Activated CD8-positive, alpha-beta T cell treated with anti-CD3 and anti-CD28 coated beads, Interleukin-2, amount 10 ng/mL, durations not matched to agents 7 days and 5 days (primary cell): ENCODE results near the gene PLEKHA6. TPM values are rescaled to one million over a fixed set of nuclear protein-coding genes. Genes with fewer than 3 reads are reported as not detected.

ENCODE experiments used
- ATAC-seq: fragments of 150-1000 bp; cut with Tn5 transposase; one replicate; pipeline ENCODE4 v1.10.0; 2021; ENCODE audit warnings: moderate library complexity
- CTCF ChIA-PET: fragments of 350-600 bp; sonication (Branson Sonifier 250); formaldehyde crosslinking; loops from one replicate; lab custom pipeline; 2021; ENCODE audit warnings: antibody characterized with exemption; lab: Charles Lee
- POLR2A ChIA-PET: fragments of 350-600 bp; sonication (Branson Sonifier 250); formaldehyde crosslinking; loops from one replicate; lab custom pipeline; 2021; ENCODE audit warnings: antibody characterized with exemption; lab: Charles Lee
- DNase-seq: peaks from one replicate; pipeline ENCODE4 v3.0.0-alpha.2; 2020
- H3K27ac Mint-ChIP-seq: one replicate; pipeline ENCODE4 v1.8.0; 2021; ENCODE audit warnings: mild to moderate bottlenecking, mixed read lengths
- H3K27me3 Mint-ChIP-seq: one replicate; pipeline ENCODE4 v1.8.0; 2021; ENCODE audit warnings: low read depth, mixed read lengths
- H3K36me3 Mint-ChIP-seq: one replicate; pipeline ENCODE4 v1.8.0; 2021; ENCODE audit warnings: low read depth, mixed read lengths
- H3K4me1 Mint-ChIP-seq: one replicate; pipeline ENCODE4 v1.8.0; 2021; ENCODE audit warnings: low read depth, mixed read lengths
- H3K4me3 Mint-ChIP-seq: one replicate; pipeline ENCODE4 v1.8.0; 2021; ENCODE audit warnings: mild to moderate bottlenecking, mixed read lengths
- H3K9me3 Mint-ChIP-seq: one replicate; pipeline ENCODE4 v1.8.0; 2022; ENCODE audit warnings: mixed read lengths; ENCODE audit not compliant: insufficient read depth
- total RNA-seq, 2 experiments: library from RNA; stranded (reverse); gene quantifications; one replicate each; pipeline ENCODE4 v1.2.3, GENCODE V29; 2021

Gene PLEKHA6
- total RNA-seq, 2 experiments from 2014 or later = 0.26 to 0.29 TPM

DNA sequence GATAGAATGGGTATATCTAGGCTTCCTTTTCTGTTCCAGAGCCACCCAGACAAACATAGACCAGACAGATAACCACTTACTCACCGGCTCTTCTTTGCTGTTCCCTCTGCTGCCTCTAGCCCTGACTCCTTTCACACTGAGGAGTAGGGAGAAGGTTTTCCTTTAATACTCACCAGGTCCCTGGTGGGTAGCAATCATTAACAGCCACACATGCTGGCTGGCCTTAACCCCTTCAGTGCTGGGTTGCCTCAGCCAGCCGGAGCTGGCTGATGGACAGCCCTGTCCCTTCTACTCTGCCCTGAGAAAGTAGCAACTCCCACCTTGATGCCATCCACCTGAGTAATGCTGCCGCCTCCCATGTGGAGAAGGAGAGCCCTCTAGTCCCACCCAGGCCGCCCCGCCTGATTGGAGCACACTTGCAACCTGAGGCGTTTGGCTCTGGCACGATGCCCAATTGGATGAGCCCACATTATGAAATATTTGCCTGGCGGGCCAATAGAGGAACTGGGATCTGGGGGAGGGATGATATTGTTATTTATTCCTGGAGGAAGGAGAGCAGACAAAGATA is 71.6 kb downstream of the PLEKHA6 start:
- peaks cover 32% of the 10 kb centered on the region for H3K27me3 Mint-ChIP-seq
- DNase-seq (no peak), ATAC-seq (no peak)
- POLR2A ChIA-PET = no interaction called here
- no peak overlapping the region for H3K4me3 Mint-ChIP-seq
- no peak overlapping the region for H3K27ac Mint-ChIP-seq
- peaks cover 20% of the 10 kb centered on the region for H3K4me1 Mint-ChIP-seq
- CTCF ChIA-PET = no interaction called here
- H3K9me3 Mint-ChIP-seq = no peaks in the 10 kb centered on the region
- H3K36me3 Mint-ChIP-seq = no peaks in the 10 kb centered on the region

DNA sequence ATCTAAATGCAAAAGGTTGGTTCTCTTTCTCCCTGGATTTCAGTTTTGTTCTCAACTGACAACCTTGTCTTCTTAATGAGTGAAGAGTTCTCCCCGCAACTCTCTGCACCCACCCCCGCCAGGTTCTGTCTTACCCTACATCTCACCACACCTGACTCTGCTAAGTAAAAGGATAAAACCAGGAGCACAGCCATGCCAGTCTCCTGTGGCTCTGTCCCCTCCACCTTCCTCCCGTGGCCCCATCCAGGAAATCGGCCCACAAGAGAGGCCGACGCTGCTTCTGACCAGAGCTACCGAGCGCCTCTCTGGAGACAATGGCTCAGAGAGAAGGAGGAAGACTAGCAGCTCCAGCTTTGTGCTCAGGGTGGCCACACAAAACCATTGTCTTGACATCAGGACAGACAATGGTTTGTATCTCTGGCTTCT is 72.2 kb downstream of the PLEKHA6 start:
- Mint-ChIP-seq H3K27me3 (peaks cover 33% of the 10 kb centered on the region), H3K9me3 (no peaks in the 10 kb centered on the region), H3K4me1 (peaks cover 20% of the 10 kb centered on the region), H3K27ac (no peak overlapping the region), H3K36me3 (no peaks in the 10 kb centered on the region), H3K4me3 (peak overlapping the region; percentile 20)
- ATAC-seq = no peak
- no peak for DNase-seq
- POLR2A ChIA-PET = no interaction called here
- CTCF ChIA-PET = no interaction called here

DNA sequence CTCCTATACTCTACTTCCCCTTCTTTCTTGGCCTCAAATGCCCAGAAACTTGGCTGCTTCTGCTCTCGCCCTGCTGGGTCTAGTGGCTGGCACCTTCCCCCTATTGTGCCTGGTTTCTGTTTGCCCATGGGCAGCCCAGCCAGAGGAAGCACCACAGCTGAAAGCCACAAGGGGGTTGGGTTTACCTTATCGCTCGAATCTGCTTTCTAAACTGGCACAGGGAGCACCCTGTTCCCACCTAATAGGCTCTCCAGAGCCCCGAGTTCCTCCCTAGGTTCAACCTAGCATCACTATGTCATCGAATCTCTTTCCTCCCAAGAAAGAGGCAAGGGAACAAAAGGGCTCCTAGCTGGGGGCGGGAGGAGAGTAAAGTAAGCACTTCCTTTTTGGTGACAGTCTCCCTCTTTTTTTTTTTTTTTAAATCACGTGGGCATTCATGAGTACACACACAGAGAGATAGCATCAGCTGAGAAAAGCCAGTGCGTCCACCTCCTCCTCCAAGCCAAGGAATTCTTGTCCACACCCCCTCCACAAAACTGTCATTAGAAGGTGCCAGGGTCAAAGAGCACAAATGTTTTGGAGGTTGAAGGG is 72.8 kb downstream of the PLEKHA6 start:
- ChIA-PET CTCF (no interaction called here), POLR2A (no interaction called here)
- ATAC-seq (peak; percentile 82), DNase-seq (peak; percentile 56)
- no peaks in the 10 kb centered on the region for H3K9me3 Mint-ChIP-seq
- H3K27ac Mint-ChIP-seq = peak overlapping the region; percentile 81
- peaks cover 20% of the 10 kb centered on the region for H3K4me1 Mint-ChIP-seq
- no peaks in the 10 kb centered on the region for H3K36me3 Mint-ChIP-seq
- peak overlapping the region; percentile 69 for H3K4me3 Mint-ChIP-seq
- peaks cover 32% of the 10 kb centered on the region for H3K27me3 Mint-ChIP-seq

DNA sequence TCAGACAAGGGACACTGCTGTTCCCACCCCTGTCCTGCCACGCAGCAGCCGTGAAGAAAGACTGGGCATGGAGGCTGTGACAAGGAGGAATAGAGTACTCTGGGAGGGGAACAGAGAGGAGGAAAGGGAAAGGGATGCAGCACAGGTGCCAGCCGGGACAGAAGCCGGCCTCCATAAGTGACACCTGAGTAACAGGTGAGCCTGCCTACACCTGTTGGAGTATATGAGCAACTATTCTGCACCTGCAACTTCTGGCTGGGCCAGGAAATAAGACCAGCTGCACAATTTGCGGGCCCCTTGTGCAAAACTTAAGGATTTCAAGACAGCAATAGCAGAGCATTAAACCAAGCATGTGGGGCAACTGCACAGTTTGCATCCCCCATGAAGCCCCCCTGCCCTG is 73.4 kb downstream of the PLEKHA6 start:
- peaks cover 35% of the 10 kb centered on the region for H3K27me3 Mint-ChIP-seq
- ChIA-PET POLR2A (no interaction called here), CTCF (no interaction called here)
- peaks cover 20% of the 10 kb centered on the region for H3K4me1 Mint-ChIP-seq
- DNase-seq (no peak), ATAC-seq (no peak)
- no peaks in the 10 kb centered on the region for H3K36me3 Mint-ChIP-seq
- H3K4me3 Mint-ChIP-seq = no peak overlapping the region
- H3K9me3 Mint-ChIP-seq = no peaks in the 10 kb centered on the region
- no peak overlapping the region for H3K27ac Mint-ChIP-seq

DNA sequence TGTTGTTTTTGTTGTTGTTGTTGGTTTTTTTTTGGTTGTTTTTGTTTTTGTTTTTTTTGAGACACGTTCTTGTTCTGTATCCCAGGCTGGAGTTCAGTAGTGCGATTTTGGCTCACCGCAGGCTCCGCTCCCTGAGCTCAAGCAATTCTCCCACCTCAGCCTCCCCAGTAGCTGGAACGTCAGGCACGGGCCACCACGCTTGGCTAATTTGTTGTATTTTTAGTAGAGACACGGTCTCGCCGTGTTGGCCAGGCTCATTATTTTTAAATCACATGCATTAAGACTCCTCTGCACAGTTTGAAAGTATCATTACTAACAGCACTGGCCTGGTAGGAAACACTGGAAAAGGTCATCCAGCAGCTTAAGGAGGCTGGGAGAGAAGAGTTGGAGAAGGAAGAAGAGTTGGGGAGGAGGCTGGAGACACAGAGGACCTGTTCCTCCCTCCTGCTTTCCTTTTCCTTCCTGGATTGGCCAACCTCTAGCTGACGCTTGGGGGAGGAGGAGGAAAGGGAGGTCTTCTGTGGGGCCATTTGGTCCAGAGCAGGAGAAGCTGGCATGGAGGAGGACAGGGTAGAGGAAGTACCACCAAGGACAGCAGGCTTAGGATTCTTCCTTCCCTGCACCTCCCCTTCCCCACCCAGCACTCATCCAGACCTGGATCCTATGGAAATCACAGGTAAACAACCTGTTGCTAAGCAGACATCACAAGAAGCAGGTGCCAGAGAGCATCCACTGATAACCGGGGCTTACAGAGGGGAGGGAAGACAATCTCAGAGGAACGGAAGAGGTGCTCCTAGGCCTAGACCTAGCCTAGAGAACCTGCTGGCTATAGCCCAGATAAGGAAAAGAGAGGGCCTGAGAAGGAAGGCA is 74.1 kb downstream of the PLEKHA6 start:
- ChIA-PET POLR2A (no interaction called here), CTCF (interaction anchor here (0.7 kb wide), 1 partner anchor 123 kb away, joined by 3 read pairs; no protein-coding TSS in a partner anchor)
- Mint-ChIP-seq H3K4me3 (no peak overlapping the region), H3K27ac (no peak overlapping the region), H3K27me3 (peaks cover 34% of the 10 kb centered on the region), H3K36me3 (no peaks in the 10 kb centered on the region), H3K9me3 (no peaks in the 10 kb centered on the region), H3K4me1 (peaks cover 20% of the 10 kb centered on the region)
- DNase-seq = no peak
- no peak for ATAC-seq

DNA sequence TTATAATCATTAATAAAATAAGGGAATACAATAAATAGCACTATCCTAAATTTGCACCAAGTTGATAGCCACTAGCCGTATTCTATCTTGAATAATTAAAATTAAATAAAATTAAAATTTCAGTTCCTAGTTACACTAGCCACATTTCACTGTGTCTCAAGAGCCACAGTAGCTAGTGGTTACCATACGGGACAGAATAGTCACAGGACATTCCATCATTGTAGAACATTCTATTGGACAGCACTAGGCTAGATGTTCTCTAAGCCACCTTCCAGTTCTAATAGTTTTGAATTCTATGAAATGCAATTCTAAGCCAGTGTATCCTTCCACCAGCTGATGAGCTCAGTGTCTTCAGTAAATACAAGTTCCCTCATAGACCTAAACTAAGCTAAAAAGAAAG is 74.8 kb downstream of the PLEKHA6 start:
- ATAC-seq (no peak), DNase-seq (no peak)
- Mint-ChIP-seq H3K4me1 (peaks cover 20% of the 10 kb centered on the region), H3K36me3 (no peaks in the 10 kb centered on the region), H3K9me3 (no peaks in the 10 kb centered on the region), H3K4me3 (no peak overlapping the region), H3K27me3 (peaks cover 32% of the 10 kb centered on the region), H3K27ac (no peak overlapping the region)
- POLR2A ChIA-PET = no interaction called here
- CTCF ChIA-PET = interaction anchor here (0.7 to 0.8 kb wide), 2 partner anchors 11 to 122 kb away, joined by 3 read pairs; no protein-coding TSS in a partner anchor

DNA sequence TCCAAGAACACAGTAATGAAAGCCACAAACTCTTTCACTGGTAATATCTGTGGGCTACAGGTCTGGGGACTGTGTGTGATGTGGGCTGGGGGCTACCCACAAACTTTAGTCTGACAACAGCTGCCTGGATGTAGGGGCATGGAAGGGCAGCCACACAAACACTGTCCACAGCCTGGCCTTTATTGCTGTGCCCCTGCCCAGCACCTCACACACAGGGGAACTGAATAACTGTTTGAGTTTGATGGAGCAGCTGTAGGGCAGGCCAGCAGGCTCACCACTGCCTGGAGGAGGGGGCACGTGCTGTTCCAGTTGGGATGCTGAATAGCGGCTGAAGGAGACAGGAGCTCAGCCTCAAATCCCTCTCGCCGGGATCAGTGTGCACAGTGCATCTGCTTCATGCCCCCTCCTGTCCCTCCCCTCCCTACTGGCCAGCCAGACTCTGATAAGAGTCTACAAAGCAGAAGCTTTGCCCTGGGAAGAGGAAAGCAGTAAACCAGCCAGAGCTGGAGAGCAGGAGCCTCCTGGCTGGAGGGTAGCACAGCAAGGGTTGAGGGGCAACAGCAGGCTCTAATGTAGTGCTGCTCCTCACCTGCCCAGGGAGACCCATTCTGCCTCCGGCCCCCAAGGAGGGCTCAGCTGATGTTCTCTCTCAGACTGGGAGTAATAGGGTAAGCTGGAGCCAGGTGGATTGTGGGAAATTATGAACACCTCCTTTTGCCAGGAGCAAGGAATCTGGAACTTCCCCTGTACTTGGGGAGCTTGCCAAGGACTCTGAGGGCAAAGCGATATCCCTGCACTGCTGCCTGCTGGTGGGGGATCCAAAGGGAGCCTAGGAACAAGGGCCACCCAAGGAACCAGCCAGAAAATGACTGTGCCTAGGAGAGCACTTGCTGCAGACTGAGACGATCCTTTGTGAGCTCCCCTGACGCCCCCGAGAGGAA is 75.7 kb downstream of the PLEKHA6 start:
- no peak for DNase-seq
- no peak for ATAC-seq
- Mint-ChIP-seq H3K9me3 (no peaks in the 10 kb centered on the region), H3K27me3 (peaks cover 28% of the 10 kb centered on the region), H3K27ac (no peak overlapping the region), H3K4me3 (no peak overlapping the region), H3K4me1 (peaks cover 20% of the 10 kb centered on the region), H3K36me3 (no peaks in the 10 kb centered on the region)
- ChIA-PET POLR2A (no interaction called here), CTCF (interaction anchor here (0.8 to 1.1 kb wide), 3 partner anchors 12 to 79 kb away, joined by 3 read pairs; no protein-coding TSS in a partner anchor)

DNA sequence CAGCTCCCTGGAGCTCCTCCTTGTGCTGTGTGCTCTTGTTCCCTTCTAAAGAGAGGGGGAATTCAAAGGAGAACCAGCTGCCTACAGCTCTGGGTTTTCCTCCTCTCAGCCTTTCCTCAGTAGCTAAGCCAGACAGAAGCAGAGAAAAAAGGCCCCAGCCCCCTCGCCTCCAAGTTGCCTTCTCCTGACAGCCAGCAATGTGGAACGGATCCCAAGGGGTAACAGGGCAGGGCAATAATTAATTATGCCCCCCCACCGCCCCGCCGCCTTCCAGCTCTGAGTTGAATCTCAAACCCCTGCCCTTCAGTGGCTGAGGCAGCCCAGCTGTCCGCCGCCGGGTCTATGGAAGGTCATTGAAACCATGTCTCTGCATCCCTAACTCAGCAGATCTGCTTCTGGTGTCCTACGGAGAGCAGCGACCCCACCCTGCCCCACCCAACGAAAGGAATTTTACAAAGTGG is 76.9 kb downstream of the PLEKHA6 start:
- Mint-ChIP-seq H3K27ac (no peak overlapping the region), H3K4me3 (no peak overlapping the region), H3K4me1 (peaks cover 18% of the 10 kb centered on the region), H3K9me3 (no peaks in the 10 kb centered on the region), H3K36me3 (no peaks in the 10 kb centered on the region), H3K27me3 (peaks cover 30% of the 10 kb centered on the region)
- POLR2A ChIA-PET = interaction anchor here (1.4 kb wide), 1 partner anchor 25 kb away, joined by 3 read pairs; no protein-coding TSS in a partner anchor
- no peak for DNase-seq
- ATAC-seq = no peak
- CTCF ChIA-PET = interaction anchor here (1.1 to 1.2 kb wide), 2 partner anchors 24 to 120 kb away, joined by 3 to 5 read pairs; no protein-coding TSS in a partner anchor

DNA sequence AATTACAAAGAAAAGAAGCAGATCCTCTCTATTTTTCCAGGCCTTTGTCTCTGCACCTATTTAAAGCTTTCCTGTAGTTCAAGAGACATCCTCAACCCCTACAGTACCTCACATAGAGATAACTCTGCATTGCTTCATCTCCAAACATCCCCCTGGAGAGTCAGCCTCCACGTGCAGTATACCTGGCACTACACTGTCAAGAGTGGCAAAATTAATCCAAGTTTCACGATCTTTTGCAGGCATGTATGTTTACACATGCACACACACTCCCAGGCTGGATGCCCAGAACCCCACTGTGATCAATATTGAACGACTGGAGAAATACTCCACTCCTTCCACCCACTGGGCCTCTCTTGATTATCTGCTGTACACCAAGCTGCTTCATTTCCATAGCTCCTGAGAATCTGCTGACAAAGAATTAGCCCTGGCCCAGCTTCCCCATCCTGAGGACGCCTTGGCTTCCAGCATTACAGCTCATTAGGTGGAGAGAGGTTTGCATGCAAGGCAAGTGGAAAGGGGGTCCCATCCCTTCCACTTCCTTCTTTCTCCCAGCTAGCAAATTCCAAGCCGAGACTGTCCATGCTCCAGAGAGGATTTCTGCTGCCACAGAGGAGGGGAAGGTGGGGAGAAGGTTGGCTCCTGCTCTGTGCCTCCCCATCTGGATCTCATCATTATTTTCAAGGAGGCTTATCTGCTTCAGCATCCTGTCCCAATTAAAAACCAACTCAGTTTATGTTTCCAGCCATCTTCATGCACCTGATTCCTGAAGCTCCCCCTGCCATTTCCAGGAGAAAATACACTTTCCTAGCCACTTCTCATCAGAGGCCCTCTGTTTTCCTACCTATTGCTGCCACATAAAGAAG is 79.4 kb downstream of the PLEKHA6 start:
- H3K27me3 Mint-ChIP-seq = peaks cover 25% of the 10 kb centered on the region
- ChIA-PET CTCF (interaction anchor here (0.6 to 1.2 kb wide), 2 partner anchors 117 to 150 kb away, joined by 3 read pairs; no protein-coding TSS in a partner anchor), POLR2A (no interaction called here)

DNA sequence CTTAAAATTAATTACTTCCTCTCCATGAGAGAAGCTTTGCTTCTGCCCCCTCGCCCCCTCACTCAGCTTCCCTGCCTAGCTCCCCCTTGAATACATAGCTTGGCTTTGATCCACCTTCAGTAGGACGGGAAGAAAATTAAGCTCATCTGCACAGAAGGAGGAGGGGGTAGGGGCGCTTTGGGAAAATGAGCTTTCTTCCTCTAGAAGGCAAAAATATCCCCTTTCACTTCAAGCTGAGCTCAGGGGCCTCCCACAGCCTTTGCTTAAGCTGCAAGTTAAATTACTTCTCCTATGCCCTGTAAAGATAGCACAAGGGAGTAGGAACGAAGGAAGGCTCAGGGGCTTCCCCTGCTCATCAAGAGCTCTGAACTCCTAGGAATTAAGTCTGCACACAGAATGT is 80.8 kb downstream of the PLEKHA6 start:
- DNase-seq (no peak), ATAC-seq (no peak)
- ChIA-PET POLR2A (interaction anchor here (0.7 kb wide), 1 partner anchor 116 kb away, joined by 3 read pairs; no protein-coding TSS in a partner anchor), CTCF (interaction anchor here (0.8 to 1.2 kb wide), 4 partner anchors 20 to 528 kb away, joined by 3 to 5 read pairs (median 3); no protein-coding TSS in a partner anchor)
- no peaks in the 10 kb centered on the region for H3K4me1 Mint-ChIP-seq
- no peaks in the 10 kb centered on the region for H3K9me3 Mint-ChIP-seq
- peaks cover 25% of the 10 kb centered on the region for H3K27me3 Mint-ChIP-seq
- no peak overlapping the region for H3K4me3 Mint-ChIP-seq
- H3K27ac Mint-ChIP-seq = no peak overlapping the region
- H3K36me3 Mint-ChIP-seq = no peaks in the 10 kb centered on the region

More for the DNA sequence above, 79.4 kb downstream of the PLEKHA6 start:
- Mint-ChIP-seq H3K4me3 (no peak overlapping the region), H3K9me3 (no peaks in the 10 kb centered on the region), H3K27ac (no peak overlapping the region), H3K36me3 (no peaks in the 10 kb centered on the region), H3K4me1 (no peaks in the 10 kb centered on the region)
- ATAC-seq = no peak
- no peak for DNase-seq
